IMR-90 (cell line): ENCODE measurements around the gene PLA2G3. TPM values are rescaled to one million over a fixed set of nuclear protein-coding genes. Genes with fewer than 3 reads are reported as not detected.

Source experiments
- ATAC-seq: fragments of 200-7000 bp; cut with Tn5 transposase; 2 replicates; pipeline ENCODE4 v1.9.1; 2020; ENCODE audit warnings: low read depth, mild to moderate bottlenecking, moderate library complexity
- BruUV-seq: library from RNA; stranded (reverse); fragments of 400-500 nt; replicated peaks from 2 replicates; lab custom pipeline; 2021; lab: Mats Ljungman, UMichigan
- CTCF ChIA-PET: fragments of 300-600 bp; formaldehyde crosslinking; extraction: SDS; loops from one replicate; lab custom pipeline; 2021; ENCODE audit warnings: antibody characterized with exemption; lab: Yijun Ruan, JAX
- POLR2A ChIA-PET: fragments of 300-600 bp; sonication (Branson Sonifier 250); formaldehyde crosslinking; loops from one replicate; lab custom pipeline; 2022; ENCODE audit warnings: antibody characterized with exemption; ENCODE audit not compliant: unreplicated experiment; lab: Charles Lee
- DNase-seq: peaks from one replicate; pipeline ENCODE4 v3.0.0; 2013
- H2AFZ ChIP-seq: replicated peaks from 2 replicates; pipeline ENCODE3; 2013; ENCODE audit warnings: low read length, mild to moderate bottlenecking; ENCODE audit not compliant: poor library complexity
- H2AK5ac ChIP-seq: 2 replicates; pipeline ENCODE4 v1.6.1; 2013; ENCODE audit warnings: low read depth, low read length, inconsistent platforms
- H2AK9ac ChIP-seq: replicated peaks from 2 replicates; pipeline ENCODE3; 2013; ENCODE audit warnings: mild to moderate bottlenecking, low read depth, low read length, moderate library complexity; ENCODE audit not compliant: poor library complexity
- H2BK120ac ChIP-seq: 2 replicates; pipeline ENCODE4 v1.6.1; 2013; ENCODE audit warnings: low read depth, low read length, inconsistent platforms
- H2BK15ac ChIP-seq: 3 replicates; pipeline ENCODE4 v1.6.1; 2013; ENCODE audit warnings: low read depth, low read length, inconsistent platforms
- H2BK20ac ChIP-seq: 2 replicates; pipeline ENCODE4 v1.6.1; 2013; ENCODE audit warnings: low read depth, mild to moderate bottlenecking, inconsistent platforms, low read length, moderate library complexity
- H2BK5ac ChIP-seq: 2 replicates; pipeline ENCODE4 v1.6.1; 2013; ENCODE audit warnings: mild to moderate bottlenecking, low read depth, low read length, inconsistent platforms; ENCODE audit not compliant: poor library complexity, severe bottlenecking
- H3K14ac ChIP-seq: replicated peaks from 2 replicates; pipeline ENCODE4 v1.6.1; 2013; ENCODE audit warnings: low read depth, low read length, inconsistent platforms
- H3K18ac ChIP-seq: 2 replicates; pipeline ENCODE4 v1.6.1; 2013; ENCODE audit warnings: low read depth, low read length, control low read depth
- H3K23ac ChIP-seq: 2 replicates; pipeline ENCODE4 v1.6.1; 2013; ENCODE audit warnings: low read depth, low read length, inconsistent platforms
- H3K27ac ChIP-seq: 2 replicates; pipeline ENCODE4 v1.5.1; 2013; ENCODE audit warnings: mild to moderate bottlenecking, control low read depth, low read length; ENCODE audit not compliant: insufficient read depth
- H3K27me3 ChIP-seq: 2 replicates; pipeline ENCODE4 v1.6.1; 2013; ENCODE audit warnings: low read length; ENCODE audit not compliant: control insufficient read depth, insufficient read depth
- H3K36me3 ChIP-seq: 2 replicates; pipeline ENCODE4 v1.6.1; 2013; ENCODE audit warnings: low read length, mixed read lengths; ENCODE audit not compliant: control insufficient read depth, insufficient read depth
- H3K4ac ChIP-seq: 2 replicates; pipeline ENCODE4 v1.6.1; 2013; ENCODE audit warnings: low read depth, low read length, inconsistent platforms
- H3K4me1 ChIP-seq: 2 replicates; pipeline ENCODE4 v1.6.1; 2013; ENCODE audit warnings: low read length, mixed read lengths; ENCODE audit not compliant: control insufficient read depth, insufficient read depth
- H3K4me2 ChIP-seq: 2 replicates; pipeline ENCODE4 v1.6.1; 2013; ENCODE audit warnings: low read depth, mild to moderate bottlenecking, control low read depth, low read length, moderate library complexity
- H3K4me3 ChIP-seq: 2 replicates; pipeline ENCODE4 v1.5.1; 2013; ENCODE audit warnings: low read depth, mild to moderate bottlenecking, control low read depth, low read length, moderate library complexity; ENCODE audit not compliant: insufficient read depth
- H3K56ac ChIP-seq: 2 replicates; pipeline ENCODE4 v1.6.1; 2013; ENCODE audit warnings: low read length, inconsistent platforms; ENCODE audit not compliant: insufficient read depth; ENCODE audit errors: extremely low read depth
- H3K79me1 ChIP-seq, 2 experiments: 2 replicates each; pipeline ENCODE4 v1.6.1; 2013; ENCODE audit warnings: low read length in 2 of 2, inconsistent platforms in 1 of 2, low read depth in 1 of 2
- H3K9ac ChIP-seq: 2 replicates; pipeline ENCODE4 v1.6.1; 2013; ENCODE audit warnings: low read depth, low read length, control low read depth
- H3K9me1 ChIP-seq: 2 replicates; pipeline ENCODE4 v1.6.1; 2013; ENCODE audit warnings: low read length, inconsistent platforms; ENCODE audit not compliant: insufficient read depth
- H3K9me3 ChIP-seq: 2 replicates; pipeline ENCODE4 v1.6.1; 2013; ENCODE audit warnings: low read length; ENCODE audit not compliant: control insufficient read depth, insufficient read depth
- H4K20me1 ChIP-seq: 2 replicates; pipeline ENCODE4 v1.6.1; 2013; ENCODE audit warnings: low read length, inconsistent platforms; ENCODE audit not compliant: insufficient read depth
- H4K5ac ChIP-seq: 2 replicates; pipeline ENCODE4 v1.6.1; 2013; ENCODE audit warnings: mild to moderate bottlenecking, low read depth, low read length, control low read depth
- H4K8ac ChIP-seq, 2 experiments: 2 replicates each; pipeline ENCODE4 v1.6.1; 2013; ENCODE audit warnings: low read depth in 2 of 2, low read length in 2 of 2, control low read depth in 1 of 2, inconsistent platforms in 1 of 2
- H4K91ac ChIP-seq: 2 replicates; pipeline ENCODE4 v1.6.1; 2013; ENCODE audit warnings: low read depth, low read length, inconsistent platforms; ENCODE audit not compliant: insufficient read depth
- BHLHE40 ChIP-seq: fragments of 150-350 bp; IDR thresholded peaks from 2 replicates; pipeline ENCODE4 v1.6.1; 2016; ENCODE audit warnings: mild to moderate bottlenecking, low read depth, low read length
- CEBPB ChIP-seq: IDR thresholded peaks from 2 replicates; pipeline ENCODE4 v1.6.1; 2012; ENCODE audit warnings: low read depth, low read length, improper control_type of control experiment
- CTCF ChIP-seq: conservative IDR thresholded peaks from 2 replicates; pipeline ENCODE4 v1.5.1; 2012; ENCODE audit warnings: mild to moderate bottlenecking, low read depth, low read length, improper control_type of control experiment
- FOS ChIP-seq: fragments of 150-350 bp; IDR thresholded peaks from 2 replicates; pipeline ENCODE4 v1.6.1; 2016; ENCODE audit warnings: low read depth, low read length
- MAZ ChIP-seq: IDR thresholded peaks from 2 replicates; pipeline ENCODE4 v1.6.1; 2012; ENCODE audit warnings: low read depth, mild to moderate bottlenecking, low read length, improper control_type of control experiment, moderate library complexity, borderline replicate concordance
- MXI1 ChIP-seq: IDR thresholded peaks from 2 replicates; pipeline ENCODE4 v1.6.1; 2012; ENCODE audit warnings: low read depth, mild to moderate bottlenecking, low read length, moderate library complexity, borderline replicate concordance
- POLR2A ChIP-seq: IDR thresholded peaks from 2 replicates; pipeline ENCODE4 v1.6.1; 2012; ENCODE audit warnings: mild to moderate bottlenecking, low read depth, low read length
- RAD21 ChIP-seq: IDR thresholded peaks from 2 replicates; pipeline ENCODE4 v1.6.1; 2012; ENCODE audit warnings: low read length, improper control_type of control experiment
- RCOR1 ChIP-seq: IDR thresholded peaks from 2 replicates; pipeline ENCODE4 v1.6.1; 2012; ENCODE audit warnings: mild to moderate bottlenecking, low read length, improper control_type of control experiment; ENCODE audit not compliant: insufficient replicate concordance
- SMC3 ChIP-seq: fragments of 150-350 bp; IDR thresholded peaks from 2 replicates; pipeline ENCODE4 v1.6.1; 2016; ENCODE audit warnings: low read depth, mild to moderate bottlenecking, antibody characterized with exemption, low read length, moderate library complexity
- USF2 ChIP-seq: fragments of 150-350 bp; IDR thresholded peaks from 2 replicates; pipeline ENCODE4 v1.6.1; 2017; ENCODE audit warnings: mild to moderate bottlenecking, antibody characterized with exemption, low read length, low read depth
- WGBS, 2 experiments: methylation state at CpG; one replicate each; pipeline versions ENCODE4 v1.1.5 to v1.1.7; 2013; ENCODE audit warnings: missing lambda C conversion rate in 2 of 2; ENCODE audit not compliant: insufficient read length in 1 of 2; ENCODE audit errors: extremely low coverage in 2 of 2; 5-methylcytosine and 5-hydroxymethylcytosine counted together
- dilution Hi-C: fragments of 300-500 bp; cut with HindIII; formaldehyde crosslinking; loops from one replicate; pipeline ENCODE4 v1.14.3; 2018; ENCODE audit warnings: low sequenced_read_pairs; ENCODE audit not compliant: unreplicated experiment
- in situ Hi-C: fragments of 300-500 bp; cut with MboI; formaldehyde crosslinking; loops from 3 replicates; pipeline ENCODE4 v1.14.3; 2019; ENCODE audit warnings: low sequenced_read_pairs, inconsistent platforms, mixed read lengths
- intact Hi-C: fragments of 100-400 bp; cut with micrococcal nuclease; formaldehyde crosslinking; loops from 2 replicates; pipeline ENCODE4 v1.10.0; 2022
- polyA plus RNA-seq, 3 experiments: library from polyadenylated mRNA; depleted of rRNA; stranded (reverse); fragments of >200 nt; gene quantifications; 2 replicates each; pipeline ENCODE4 v1.2.3, GENCODE V29; 2012; ENCODE audit warnings: low replicate concordance in 1 of 3
- total RNA-seq: library from RNA; depleted of rRNA; stranded (reverse); fragments of >200 nt; gene quantifications from 2 replicates; pipeline ENCODE4 v1.2.3, GENCODE V29; 2012

The PLA2G3 gene
- total and polyA plus RNA-seq, 2 of the 4 experiments (the other 2 are of a cell fraction): under 0.01 to 0.12 TPM

GRCh38 chr22:31102441-31103081, 37.7 kb downstream of the PLA2G3 start:
- peak overlapping the region; percentile 98 for H3K4ac ChIP-seq
- H4K91ac ChIP-seq: peak overlapping the region; percentile 98
- POLR2A ChIA-PET: interaction anchor here (0.5 to 0.7 kb wide), 3 partner anchors 88 to 895 kb away, joined by 3 to 7 read pairs (median 7); no protein-coding TSS in a partner anchor
- peak overlapping the region; percentile 26 for H3K9ac ChIP-seq
- CTCF ChIA-PET: interaction anchor here (0.5 to 1.0 kb wide), 2 partner anchors 20 to 60 kb away, joined by 3 read pairs; no protein-coding TSS in a partner anchor
- peak overlapping the region; percentile 85 for H3K56ac ChIP-seq
- H3K79me1 ChIP-seq: peaks cover 18 to 73% of the 10 kb centered on the region in 2 experiments; a peak in 3 of 4 replicates
- peaks cover 56% of the 10 kb centered on the region for H3K36me3 ChIP-seq
- BruUV-seq: TSS peak; percentile 50
- in situ Hi-C loops: no loop called here
- intact Hi-C loops: no loop called here
- H3K9me1 ChIP-seq: peaks cover 25% of the 10 kb centered on the region
- peak overlapping the region; percentile 77 for H4K5ac ChIP-seq
- H2BK5ac ChIP-seq: peak overlapping the region; percentile 84
- H4K8ac ChIP-seq: peak overlapping the region; percentile 74 to 91
- DNase-seq (peak; percentile 98), ATAC-seq (peak; percentile 73)
- peak overlapping the region; percentile 93; the same call in 2 of the 3 replicates for H2BK15ac ChIP-seq
- H3K27ac ChIP-seq: peak overlapping the region; percentile 85
- no peaks in the 10 kb centered on the region for H3K27me3 ChIP-seq
- peak overlapping the region; percentile 97 for H3K14ac ChIP-seq
- peak overlapping the region; percentile 97 for H2BK20ac ChIP-seq
- H2AK9ac ChIP-seq: peak overlapping the region; percentile 90
- H2AK5ac ChIP-seq: peak overlapping the region; percentile 98
- TF ChIP-seq POLR2A: peak; percentile 61; the same call in 1 of the 2 replicates
- TF ChIP-seq FOS: peak; percentile 97
- peak; percentile 72 for TF ChIP-seq USF2
- TF ChIP-seq RAD21: peak; percentile 2; the same call in 1 of the 2 replicates
- peak; percentile 94 for TF ChIP-seq MAZ
- TF ChIP-seq SMC3: no peak
- TF ChIP-seq BHLHE40: no peak
- peak; percentile 43; the same call in 1 of the 2 replicates for TF ChIP-seq MXI1
- peak; percentile 24 for TF ChIP-seq RCOR1
- peak; percentile 99 for TF ChIP-seq CEBPB
- no peak for TF ChIP-seq CTCF
- peak overlapping the region; percentile 18 for H3K4me2 ChIP-seq
- WGBS, 2 experiments: 15% methylated on average over 7 of the region's 8 CpGs; no CpG with 5 or more reads in 1 of the 2 experiments
- peak overlapping the region; percentile 76 for H2AFZ ChIP-seq
- H3K23ac ChIP-seq: peak overlapping the region; percentile 94
- H3K4me3 ChIP-seq: no peak overlapping the region
- H3K18ac ChIP-seq: peak overlapping the region; percentile 62
- dilution Hi-C loops: no loop called here
- H3K9me3 ChIP-seq: no peaks in the 10 kb centered on the region
- H4K20me1 ChIP-seq: peaks cover 25% of the 10 kb centered on the region
- H3K4me1 ChIP-seq: peaks cover 57% of the 10 kb centered on the region
- peak overlapping the region; percentile 95 for H2BK120ac ChIP-seq
